ENCODE measurements around the gene GPSM1.

DNA sequence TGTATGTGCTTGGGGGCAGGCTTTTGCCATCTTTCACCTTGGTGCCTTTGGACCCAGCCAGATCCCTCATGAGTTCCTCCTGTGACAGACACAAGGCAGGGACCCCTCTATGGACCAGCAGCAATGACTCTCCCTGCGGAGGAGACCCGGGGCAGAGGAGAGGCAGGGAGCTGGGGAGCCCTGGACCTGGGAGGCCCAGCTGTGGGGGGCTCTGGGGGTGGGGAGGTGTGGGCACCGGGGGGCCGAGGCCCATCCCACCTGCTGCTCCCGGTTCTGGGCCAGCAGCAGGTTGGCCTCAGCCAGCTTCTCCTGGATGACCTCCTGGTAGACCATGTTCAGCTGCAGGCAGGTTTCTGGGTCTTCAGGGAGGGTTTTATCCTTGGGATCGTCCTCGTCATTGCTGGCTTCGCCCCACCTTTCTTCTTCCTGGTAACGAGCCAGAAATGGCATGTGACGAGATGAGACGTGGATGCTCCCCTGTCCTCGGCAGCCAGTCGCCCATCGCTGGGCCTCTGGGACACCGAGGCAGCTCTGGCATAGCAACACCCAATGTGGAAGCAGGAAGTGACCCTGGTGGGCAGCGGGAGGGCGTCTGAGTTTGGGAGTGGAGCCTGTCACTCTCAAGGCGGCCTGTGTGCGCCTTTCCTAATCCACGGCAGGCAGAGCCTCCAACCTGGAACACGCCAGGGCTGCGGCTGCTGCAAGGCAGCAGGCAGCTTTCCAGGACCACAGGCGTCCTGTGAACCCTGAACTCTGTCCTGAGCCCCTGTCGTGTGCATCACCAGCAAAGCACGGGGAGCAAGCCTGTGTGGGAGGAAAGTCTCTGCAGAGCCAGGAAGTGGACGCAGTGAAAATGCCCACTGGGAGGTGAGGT lies 68.2 kb downstream of the GPSM1 start:
- TF ChIP-seq POLR2A (IDR thresholded peaks at IDR 0.05) = no peak
- no peak for TF ChIP-seq CTCF (IDR thresholded peaks at IDR 0.05)

Measured in tibial nerve (tissue), 3 donors.